ENCODE results near the gene RNU4-1.

DNA sequence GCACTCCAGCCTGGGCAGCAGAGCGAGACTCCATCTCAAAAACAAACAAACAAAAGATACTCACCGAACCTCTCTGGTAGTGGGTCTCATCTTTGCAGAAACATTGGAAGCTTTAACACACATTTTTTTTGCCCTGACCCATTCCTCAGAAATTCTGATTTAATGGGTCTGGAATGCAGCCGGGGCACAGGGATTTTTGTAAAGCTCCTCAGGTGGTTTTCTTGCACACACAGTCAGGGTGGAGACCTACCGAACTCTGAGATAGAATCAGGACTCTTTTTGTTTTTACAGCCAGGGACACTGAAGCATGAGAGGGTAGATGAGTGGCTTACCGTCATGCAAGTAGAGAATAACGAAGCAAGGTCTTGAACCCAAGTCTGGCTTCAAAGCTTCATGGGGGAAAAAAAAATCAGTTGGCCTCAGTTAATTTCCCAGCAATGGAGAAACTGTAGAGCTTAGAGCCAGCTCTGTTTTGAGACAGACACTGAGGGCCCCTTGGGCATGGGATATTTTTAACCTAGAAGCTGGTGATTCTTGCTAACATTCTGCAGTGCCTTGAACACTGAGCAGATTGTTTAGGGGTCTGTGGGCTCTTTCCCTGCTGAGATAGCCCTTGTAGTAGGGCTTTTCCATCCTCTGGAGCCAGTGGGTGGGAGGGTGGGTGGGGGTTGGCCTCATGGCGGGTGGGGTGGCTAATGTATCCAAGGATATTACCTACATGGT is 6.1 kb downstream of the RNU4-1 start:
- TF ChIP-seq, protein P1, sequence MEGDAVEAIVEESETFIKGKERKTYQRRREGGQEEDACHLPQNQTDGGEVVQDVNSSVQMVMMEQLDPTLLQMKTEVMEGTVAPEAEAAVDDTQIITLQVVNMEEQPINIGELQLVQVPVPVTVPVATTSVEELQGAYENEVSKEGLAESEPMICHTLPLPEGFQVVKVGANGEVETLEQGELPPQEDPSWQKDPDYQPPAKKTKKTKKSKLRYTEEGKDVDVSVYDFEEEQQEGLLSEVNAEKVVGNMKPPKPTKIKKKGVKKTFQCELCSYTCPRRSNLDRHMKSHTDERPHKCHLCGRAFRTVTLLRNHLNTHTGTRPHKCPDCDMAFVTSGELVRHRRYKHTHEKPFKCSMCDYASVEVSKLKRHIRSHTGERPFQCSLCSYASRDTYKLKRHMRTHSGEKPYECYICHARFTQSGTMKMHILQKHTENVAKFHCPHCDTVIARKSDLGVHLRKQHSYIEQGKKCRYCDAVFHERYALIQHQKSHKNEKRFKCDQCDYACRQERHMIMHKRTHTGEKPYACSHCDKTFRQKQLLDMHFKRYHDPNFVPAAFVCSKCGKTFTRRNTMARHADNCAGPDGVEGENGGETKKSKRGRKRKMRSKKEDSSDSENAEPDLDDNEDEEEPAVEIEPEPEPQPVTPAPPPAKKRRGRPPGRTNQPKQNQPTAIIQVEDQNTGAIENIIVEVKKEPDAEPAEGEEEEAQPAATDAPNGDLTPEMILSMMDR (IDR thresholded peaks at IDR 0.05 in 2 of 3, conservative IDR thresholded peaks at IDR 0.05 in 1 of 3; ENCODE audit: insufficient read depth in 2 of 3, low read depth in 1 of 3, low read length in 3 of 3), result no peak
- TF ChIP-seq SIN3B (IDR thresholded peaks at IDR 0.05; ENCODE audit: low read depth) (no peak), GABPB1 (CRISPR knock-in tag; IDR thresholded peaks at IDR 0.05) (no peak), BMI1 (IDR thresholded peaks at IDR 0.05; ENCODE audit: low read length) (no peak), MTF1 (CRISPR knock-in tag; IDR thresholded peaks at IDR 0.05; ENCODE audit: borderline replicate concordance) (no peak), RBM25 (IDR thresholded peaks at IDR 0.05; ENCODE audit: low read depth, low read length, severe bottlenecking) (no peak), POLR2A (conservative IDR thresholded peaks at IDR 0.05) (no peak)
- TF ChIP-seq, protein P2, sequence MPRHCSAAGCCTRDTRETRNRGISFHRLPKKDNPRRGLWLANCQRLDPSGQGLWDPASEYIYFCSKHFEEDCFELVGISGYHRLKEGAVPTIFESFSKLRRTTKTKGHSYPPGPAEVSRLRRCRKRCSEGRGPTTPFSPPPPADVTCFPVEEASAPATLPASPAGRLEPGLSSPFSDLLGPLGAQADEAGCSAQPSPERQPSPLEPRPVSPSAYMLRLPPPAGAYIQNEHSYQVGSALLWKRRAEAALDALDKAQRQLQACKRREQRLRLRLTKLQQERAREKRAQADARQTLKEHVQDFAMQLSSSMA (CRISPR knock-in tag; IDR thresholded peaks at IDR 0.05), result no peak
